A673 (cell line): ENCODE results near the gene ANO2. TPM values are rescaled to one million over a fixed set of nuclear protein-coding genes. Genes with fewer than 3 reads are reported as not detected.

Source experiments
- BruUV-seq: library from RNA; stranded (reverse); fragments of 400-500 nt; replicated peaks from 2 replicates; lab custom pipeline; 2021; lab: Mats Ljungman, UMichigan
- CTCF ChIA-PET: fragments of 300-600 bp; sonication (Branson Sonifier 250); formaldehyde crosslinking; loops from one replicate; lab custom pipeline; 2022; ENCODE audit warnings: antibody characterized with exemption; lab: Charles Lee
- POLR2A ChIA-PET: fragments of 300-600 bp; sonication (Branson Sonifier 250); formaldehyde crosslinking; loops from one replicate; lab custom pipeline; 2022; ENCODE audit warnings: antibody characterized with exemption; ENCODE audit not compliant: low non-redundant PET; lab: Charles Lee
- DNase-seq: peaks from one replicate; pipeline ENCODE4 v3.0.0-alpha.2; 2015; ENCODE audit warnings: low spot score
- H3K27ac ChIP-seq: fragments of 200-600 bp; sonication (generic); 2 replicates; pipeline ENCODE4 v1.5.1; 2016; ENCODE audit warnings: mixed run types, low read depth, mild to moderate bottlenecking, mixed read lengths, antibody characterized with exemption, low read length; ENCODE audit not compliant: poor library complexity, severe bottlenecking
- H3K27me3 ChIP-seq: fragments of 200-600 bp; sonication (generic); replicated peaks from 2 replicates; pipeline ENCODE4 v1.6.1; 2017; ENCODE audit warnings: mixed run types, low read depth, mild to moderate bottlenecking, mixed read lengths, antibody characterized with exemption, low read length; ENCODE audit not compliant: insufficient read depth, poor library complexity
- H3K36me3 ChIP-seq: fragments of 200-600 bp; sonication (generic); 2 replicates; pipeline ENCODE4 v1.6.1; 2016; ENCODE audit warnings: mixed run types, mild to moderate bottlenecking, mixed read lengths, antibody characterized with exemption, low read length; ENCODE audit not compliant: insufficient read depth, poor library complexity, severe bottlenecking
- H3K4me1 ChIP-seq: fragments of 200-600 bp; sonication (generic); 2 replicates; pipeline ENCODE4 v1.6.1; 2017; ENCODE audit warnings: mixed run types, mild to moderate bottlenecking, mixed read lengths, antibody characterized with exemption, low read length; ENCODE audit not compliant: insufficient read depth, poor library complexity, severe bottlenecking
- H3K4me3 ChIP-seq: fragments of 200-600 bp; sonication (generic); 2 replicates; pipeline ENCODE4 v1.5.1; 2016; ENCODE audit warnings: low read depth, mixed run types, mild to moderate bottlenecking, mixed read lengths, low read length; ENCODE audit not compliant: poor library complexity, severe bottlenecking
- H3K9me3 ChIP-seq: fragments of 200-600 bp; sonication (generic); 2 replicates; pipeline ENCODE4 v1.6.1; 2016; ENCODE audit warnings: mixed run types, low read depth, mild to moderate bottlenecking, mixed read lengths, antibody characterized with exemption, low read length; ENCODE audit not compliant: poor library complexity, severe bottlenecking
- EZH2 ChIP-seq: fragments of 200-600 bp; sonication (generic); IDR thresholded peaks from 2 replicates; pipeline ENCODE4 v1.6.1; 2017; ENCODE audit warnings: borderline replicate concordance, low read depth, mild to moderate bottlenecking, mixed read lengths, antibody characterized with exemption, low read length; ENCODE audit not compliant: poor library complexity, severe bottlenecking
- intact Hi-C: fragments of 100-400 bp; cut with micrococcal nuclease; formaldehyde crosslinking; loops from one replicate; pipeline ENCODE4 v1.10.0; 2022; ENCODE audit not compliant: unreplicated experiment
- total RNA-seq: library from RNA; stranded (reverse); gene quantifications from 2 replicates; pipeline ENCODE4 v1.2.3, GENCODE V29; 2021
- TF ChIP-seq, protein P1 (sequence below): fragments of 300-800, 200-600 bp; sonication (generic); conservative IDR thresholded peaks from 2 replicates; pipeline ENCODE4 v1.5.1; 2017; ENCODE audit warnings: low read depth, mild to moderate bottlenecking, antibody characterized with exemption, low read length, moderate library complexity, mixed read lengths

ANO2 gene
- total RNA-seq, 1 experiment from 2014 or later: not detected

DNA sequence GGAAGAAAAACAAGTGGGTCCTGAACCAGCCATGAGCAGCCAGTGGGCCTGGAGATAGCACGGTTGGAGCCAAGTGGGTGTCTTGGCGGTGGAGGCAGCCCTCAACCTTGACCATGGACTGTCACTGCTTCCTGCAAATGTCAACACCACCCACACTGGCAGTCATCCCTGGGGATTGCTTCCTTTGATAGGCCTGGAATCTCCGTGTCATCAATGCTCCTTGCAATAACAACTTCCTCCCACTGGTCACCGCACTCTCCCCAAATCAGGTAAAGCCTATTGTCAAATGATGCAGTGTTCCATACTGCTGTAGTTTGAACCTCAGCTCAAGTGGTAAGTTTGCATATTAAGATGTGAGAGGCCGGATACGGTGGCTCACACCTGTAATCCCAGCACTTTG is 384.0 kb downstream of the ANO2 start:
- H3K9me3 ChIP-seq: no peaks in the 10 kb centered on the region
- TF ChIP-seq EZH2: no peak
- TF ChIP-seq, protein P1, sequence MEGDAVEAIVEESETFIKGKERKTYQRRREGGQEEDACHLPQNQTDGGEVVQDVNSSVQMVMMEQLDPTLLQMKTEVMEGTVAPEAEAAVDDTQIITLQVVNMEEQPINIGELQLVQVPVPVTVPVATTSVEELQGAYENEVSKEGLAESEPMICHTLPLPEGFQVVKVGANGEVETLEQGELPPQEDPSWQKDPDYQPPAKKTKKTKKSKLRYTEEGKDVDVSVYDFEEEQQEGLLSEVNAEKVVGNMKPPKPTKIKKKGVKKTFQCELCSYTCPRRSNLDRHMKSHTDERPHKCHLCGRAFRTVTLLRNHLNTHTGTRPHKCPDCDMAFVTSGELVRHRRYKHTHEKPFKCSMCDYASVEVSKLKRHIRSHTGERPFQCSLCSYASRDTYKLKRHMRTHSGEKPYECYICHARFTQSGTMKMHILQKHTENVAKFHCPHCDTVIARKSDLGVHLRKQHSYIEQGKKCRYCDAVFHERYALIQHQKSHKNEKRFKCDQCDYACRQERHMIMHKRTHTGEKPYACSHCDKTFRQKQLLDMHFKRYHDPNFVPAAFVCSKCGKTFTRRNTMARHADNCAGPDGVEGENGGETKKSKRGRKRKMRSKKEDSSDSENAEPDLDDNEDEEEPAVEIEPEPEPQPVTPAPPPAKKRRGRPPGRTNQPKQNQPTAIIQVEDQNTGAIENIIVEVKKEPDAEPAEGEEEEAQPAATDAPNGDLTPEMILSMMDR: no peak
- BruUV-seq: no TSS peak
- intact Hi-C loops: no loop called here
- no peaks in the 10 kb centered on the region for H3K4me1 ChIP-seq
- no peak overlapping the region for H3K27ac ChIP-seq
- POLR2A ChIA-PET: no interaction called here
- CTCF ChIA-PET: no interaction called here
- DNase-seq: no peak
- H3K4me3 ChIP-seq: no peak overlapping the region
- H3K36me3 ChIP-seq: no peaks in the 10 kb centered on the region
- peaks cover 16% of the 10 kb centered on the region for H3K27me3 ChIP-seq

DNA sequence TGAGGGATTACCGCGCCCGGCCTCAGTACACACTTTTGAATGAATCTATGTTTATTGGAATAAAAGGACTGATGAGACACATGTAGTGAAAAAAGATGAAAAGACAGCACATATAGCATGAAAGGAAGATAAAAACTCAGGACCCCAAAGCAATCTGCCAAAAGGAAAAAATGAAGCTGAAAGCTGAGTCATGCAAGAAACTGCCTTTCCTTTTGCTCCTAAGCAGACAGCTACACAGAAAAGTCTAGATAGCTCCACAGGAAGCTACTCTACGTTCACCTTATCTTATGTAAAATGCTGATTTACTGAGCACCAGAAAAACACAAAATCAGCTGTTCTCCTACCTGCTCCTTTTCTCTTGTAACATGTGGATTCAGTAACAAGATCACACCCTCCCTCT is 384.8 kb downstream of the ANO2 start:
- CTCF ChIA-PET: no interaction called here
- Histone ChIP-seq H3K9me3 (no peaks in the 10 kb centered on the region), H3K27me3 (peaks cover 10% of the 10 kb centered on the region), H3K4me3 (no peak overlapping the region), H3K36me3 (no peaks in the 10 kb centered on the region), H3K27ac (no peak overlapping the region), H3K4me1 (no peaks in the 10 kb centered on the region)
- intact Hi-C loops: no loop called here
- no peak for TF ChIP-seq EZH2
- TF ChIP-seq, protein P1: no peak
- POLR2A ChIA-PET: no interaction called here
- no TSS peak for BruUV-seq
- DNase-seq: no peak

DNA sequence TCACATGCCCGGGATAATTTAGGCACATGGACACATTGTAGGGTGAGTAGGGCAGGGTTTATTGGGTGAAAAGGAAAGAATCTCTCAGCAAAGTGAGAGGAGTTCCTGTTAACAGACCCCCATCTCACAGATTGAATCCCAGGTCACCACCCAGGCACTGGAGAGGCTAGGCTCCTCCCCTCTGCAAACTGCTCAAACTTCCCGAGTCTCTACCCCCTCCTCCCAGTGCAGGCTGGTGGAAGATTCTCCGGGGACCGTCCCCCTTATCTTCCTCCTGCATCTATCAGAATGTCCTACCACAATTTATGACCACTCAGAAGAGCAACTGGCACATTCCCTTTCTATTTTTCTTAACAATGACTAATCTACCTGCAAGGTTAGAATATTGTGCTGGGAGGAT is 387.2 kb downstream of the ANO2 start:
- BruUV-seq: no TSS peak
- peaks cover 4% of the 10 kb centered on the region for H3K27me3 ChIP-seq
- TF ChIP-seq EZH2: no peak
- TF ChIP-seq, protein P1: no peak
- DNase-seq: no peak
- intact Hi-C loops: no loop called here
- H3K4me1 ChIP-seq: no peaks in the 10 kb centered on the region
- ChIA-PET CTCF (no interaction called here), POLR2A (no interaction called here)
- H3K27ac ChIP-seq: no peak overlapping the region
- H3K9me3 ChIP-seq: no peaks in the 10 kb centered on the region
- no peak overlapping the region for H3K4me3 ChIP-seq
- no peaks in the 10 kb centered on the region for H3K36me3 ChIP-seq
